NCI-H446 (cell line): ENCODE measurements around the gene NFILZ.
"Not testable (repeated sequence)": the region's sequence is repeated elsewhere in the genome, so short reads cannot be mapped to it uniquely, and the experiment has no call there.

ENCODE experiments used
- DNase-seq, 2 experiments: peaks; one replicate each; lab custom pipeline; 2025; lab: John Stamatoyannopoulos, UW

Gene NFILZ

DNA sequence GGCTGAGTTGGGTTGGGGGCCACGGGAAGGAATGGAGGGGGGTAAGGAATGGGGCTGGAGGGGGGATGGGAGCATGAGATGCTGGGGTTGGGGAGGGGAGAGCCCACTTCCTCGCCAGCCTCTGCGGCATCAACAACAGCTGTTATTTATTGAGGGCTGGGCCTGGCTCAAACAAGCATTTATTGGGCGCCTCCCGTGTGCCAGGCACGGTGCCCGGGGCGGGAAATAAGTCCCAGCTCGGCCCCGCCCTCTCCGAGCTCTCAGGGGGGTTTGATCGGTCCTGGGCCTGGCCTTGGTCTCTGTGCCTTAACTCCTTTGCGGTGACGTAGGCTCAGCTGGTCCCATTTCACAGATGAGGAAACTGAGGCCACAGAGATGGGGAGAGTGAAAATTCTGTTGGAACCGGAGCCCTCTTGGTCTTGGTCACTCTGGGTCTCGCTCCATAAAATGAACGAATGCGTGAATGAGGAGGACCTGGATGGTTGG is 19.0 kb upstream of the NFILZ start:
- DNase-seq = no peak

DNA sequence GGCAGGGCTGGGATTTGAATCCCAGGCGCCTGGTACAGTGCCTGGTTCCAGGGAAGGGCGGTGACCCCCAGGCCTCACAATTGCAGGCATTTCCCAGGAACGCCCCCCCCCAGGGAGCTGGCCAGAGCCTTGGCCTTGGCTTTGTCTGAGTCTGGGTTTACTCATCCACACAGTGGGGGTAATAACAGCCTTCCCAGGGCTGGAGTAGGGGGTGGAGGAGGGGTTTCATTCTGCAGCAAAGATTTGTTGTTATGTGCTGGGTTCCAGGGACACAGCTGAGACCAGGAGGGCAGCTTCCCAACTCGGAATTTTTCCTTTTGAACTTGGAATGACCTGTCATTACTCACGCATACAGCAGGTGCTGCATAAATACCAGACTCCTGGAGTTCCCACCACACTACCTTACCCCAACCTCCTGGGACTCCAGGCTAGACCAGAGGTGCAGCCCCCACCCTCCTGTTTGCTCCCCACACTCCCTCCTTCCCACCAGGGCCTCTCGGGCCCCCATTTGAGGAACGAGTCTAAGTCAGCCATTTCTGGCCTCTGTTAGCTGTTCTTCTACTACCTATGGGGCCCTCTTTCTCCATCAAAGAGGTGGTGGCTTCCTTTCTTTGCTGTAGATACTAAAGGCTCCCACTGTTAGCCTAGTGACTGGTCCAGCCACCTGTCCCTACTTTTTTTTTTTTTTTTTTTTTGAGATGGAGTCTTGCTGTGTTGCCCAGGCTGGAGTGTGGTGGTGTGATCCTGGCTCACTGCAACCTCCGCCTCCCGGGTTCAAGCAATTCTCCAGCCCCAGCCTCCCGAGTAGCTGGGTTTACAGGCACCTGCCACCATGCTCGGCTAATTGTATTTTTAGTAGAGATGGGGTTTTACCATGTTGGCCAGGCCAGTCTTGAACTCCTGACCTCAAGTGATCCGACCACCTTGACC is 18.3 kb upstream of the NFILZ start:
- no peak for DNase-seq

DNA sequence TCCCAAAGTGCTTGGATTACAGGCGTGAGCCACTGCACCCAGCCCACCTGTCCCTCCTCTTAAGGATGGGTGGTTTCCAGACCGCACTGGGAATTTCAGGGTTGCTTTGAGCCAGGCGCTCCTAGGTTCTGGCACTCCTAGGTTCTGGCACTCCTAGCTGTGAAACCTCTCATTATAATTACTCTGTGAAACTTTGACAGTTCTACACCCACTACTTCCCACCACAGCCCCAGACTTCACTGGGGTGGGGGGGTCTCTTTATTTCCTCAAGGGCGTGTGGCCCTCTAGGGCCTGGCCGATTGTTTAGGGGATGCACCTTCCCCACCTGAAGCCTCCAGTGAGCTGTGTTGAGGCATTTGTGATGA is 17.6 kb upstream of the NFILZ start:
- no peak for DNase-seq

DNA sequence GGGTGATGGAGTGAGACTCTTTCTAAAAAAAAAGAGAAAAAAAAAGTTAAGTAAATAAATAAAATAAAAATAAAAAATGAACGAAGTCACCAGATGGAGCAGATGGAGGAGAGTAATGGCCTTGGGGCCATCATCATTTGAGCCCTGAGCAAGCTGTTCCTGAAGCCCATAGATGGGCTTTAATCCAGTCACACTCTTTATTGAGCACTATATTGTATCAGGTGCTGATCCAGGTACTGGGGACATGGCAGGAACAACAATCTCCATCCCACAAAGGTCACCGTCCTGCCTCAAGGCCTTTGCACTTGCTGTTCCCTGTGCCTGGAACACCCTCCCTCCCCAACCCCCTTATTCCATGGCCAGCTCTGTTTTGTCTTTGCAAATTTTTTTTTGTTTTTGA is 16.0 kb upstream of the NFILZ start:
- no peak for DNase-seq

DNA sequence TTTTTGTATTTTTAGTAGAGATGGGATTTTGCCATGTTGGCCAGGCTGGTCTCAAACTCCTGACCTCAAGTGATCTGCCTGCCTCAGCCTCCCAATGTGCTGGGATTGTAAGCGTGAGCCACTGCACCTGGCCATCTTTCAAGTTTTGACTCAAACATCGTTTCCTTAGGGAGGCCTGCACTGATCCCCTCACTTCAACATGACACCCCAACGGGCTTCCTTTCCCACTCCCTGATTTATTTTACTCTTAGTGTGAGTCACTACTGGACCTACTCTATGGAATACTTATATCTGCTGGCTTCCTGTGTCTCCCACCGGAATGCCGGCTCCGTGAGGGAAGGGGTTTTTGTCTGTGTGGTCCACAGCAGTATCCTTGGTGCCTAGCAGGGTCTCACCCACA is 15.4 kb upstream of the NFILZ start:
- no peak for DNase-seq

DNA sequence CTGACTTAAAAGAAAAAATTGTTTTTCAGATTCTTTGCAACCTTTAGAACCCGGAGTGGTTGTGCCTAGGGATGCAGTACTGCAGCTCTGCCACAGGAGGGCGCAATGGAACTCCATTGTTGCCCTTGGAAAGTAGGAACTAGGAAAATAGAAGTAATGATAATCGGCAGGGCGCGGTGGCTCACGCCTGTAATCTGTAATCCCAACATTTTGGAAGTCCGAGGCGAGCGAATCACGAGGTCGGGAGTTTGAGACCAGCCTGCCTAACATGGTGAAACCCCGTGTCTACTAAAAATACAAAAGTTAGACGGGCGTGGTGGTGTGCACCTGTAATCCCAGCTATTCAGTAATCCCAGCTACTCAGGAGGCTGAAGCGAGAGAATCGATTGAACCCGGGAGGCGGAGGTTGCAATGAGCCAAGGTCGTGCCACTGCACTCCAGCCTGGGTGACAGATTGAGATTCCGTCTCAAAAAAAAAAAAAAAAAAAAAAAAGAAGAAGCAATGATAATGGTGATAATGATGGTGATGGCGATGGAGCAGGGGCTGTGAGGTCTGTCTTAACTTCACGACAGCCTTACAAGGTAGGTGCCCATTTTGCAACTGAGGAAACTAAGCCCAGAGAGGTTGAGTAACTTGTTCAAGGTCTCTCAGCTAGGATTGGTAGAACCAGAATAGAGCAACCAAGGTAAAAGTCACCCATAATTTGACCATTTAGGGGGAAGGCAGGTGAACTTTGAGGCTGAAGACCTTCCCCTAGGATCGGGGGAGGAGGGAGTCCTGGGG is 14.4 kb upstream of the NFILZ start:
- DNase-seq = peak in 1 of 2 experiments; percentile 60

DNA sequence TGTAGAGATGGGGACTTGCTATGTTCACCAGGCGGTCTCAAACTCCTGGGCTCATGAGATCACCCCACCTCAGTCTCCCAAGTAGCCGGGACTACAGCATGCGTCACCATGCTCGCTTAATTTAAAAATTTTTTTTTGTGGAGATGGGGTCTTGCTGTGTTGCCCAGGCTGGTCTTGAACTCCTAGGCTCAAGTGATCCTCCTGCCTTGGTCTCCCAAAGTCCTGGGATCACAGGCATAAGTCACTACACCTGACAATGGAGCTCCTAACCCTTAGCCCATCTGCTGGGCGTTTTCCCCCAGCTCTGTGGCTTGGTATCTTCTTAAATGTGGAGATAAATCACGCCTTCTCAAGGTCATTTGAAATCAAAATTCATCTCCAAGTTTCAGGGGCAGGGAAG is 13.6 kb upstream of the NFILZ start:
- no peak for DNase-seq

DNA sequence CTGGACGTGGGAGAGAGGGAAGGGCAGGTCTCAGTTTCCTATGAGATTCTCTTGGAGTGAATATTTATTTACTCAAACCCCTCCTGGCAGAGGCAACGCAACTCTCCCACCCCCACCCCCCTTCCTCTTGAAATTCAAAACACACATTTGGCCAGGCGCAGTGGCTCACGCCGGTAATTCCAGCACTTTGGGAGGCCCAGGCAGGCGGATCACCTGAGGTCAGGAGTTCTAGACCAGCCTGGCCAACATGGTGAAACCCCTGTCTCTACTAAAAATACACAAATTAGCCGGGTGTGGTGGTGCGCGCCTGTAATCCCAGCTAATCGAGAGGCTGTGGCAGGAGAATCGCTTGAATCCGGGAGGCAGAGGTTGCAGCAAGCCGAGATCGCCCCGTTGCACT is 13.1 kb upstream of the NFILZ start:
- not testable (repeated sequence) for DNase-seq

DNA sequence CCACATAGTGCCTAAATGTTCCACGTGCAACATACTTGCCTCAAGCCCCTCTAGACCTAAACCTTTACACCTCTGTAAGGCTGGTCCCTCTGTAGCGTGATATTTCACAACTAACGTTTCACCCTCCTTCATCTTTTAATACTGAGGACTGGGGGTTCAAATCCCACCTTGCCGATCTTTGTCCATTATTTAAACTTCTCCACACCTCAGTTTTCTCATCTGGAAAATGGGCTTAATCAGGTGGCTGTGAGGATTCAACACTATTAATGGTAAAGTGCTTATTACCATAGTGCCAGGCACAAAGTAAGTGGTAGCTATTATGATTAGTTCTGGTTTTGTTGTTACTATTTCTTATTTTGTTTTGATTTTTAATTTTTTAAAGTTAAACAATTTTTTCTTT is 12.4 kb upstream of the NFILZ start:
- no peak for DNase-seq

DNA sequence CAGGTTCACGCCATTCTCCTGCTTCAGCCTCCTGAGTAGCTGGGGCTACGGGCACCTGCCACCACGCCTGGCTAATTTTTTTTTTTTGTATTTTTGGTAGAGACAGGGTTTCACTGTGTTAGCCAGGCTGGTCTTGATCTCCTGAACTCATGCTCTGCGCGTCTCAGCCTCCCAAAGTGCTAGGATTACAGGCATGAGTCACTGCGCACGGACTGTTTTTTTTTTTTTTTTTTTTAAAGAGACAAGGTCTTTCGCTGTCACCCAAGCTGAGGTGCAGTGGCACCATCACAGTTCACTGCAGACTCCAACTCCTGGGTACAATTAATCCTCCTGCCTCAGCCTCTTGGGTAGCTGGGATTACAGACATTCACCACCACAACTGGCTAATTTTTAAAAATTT is 11.7 kb upstream of the NFILZ start:
- DNase-seq = no peak

DNA sequence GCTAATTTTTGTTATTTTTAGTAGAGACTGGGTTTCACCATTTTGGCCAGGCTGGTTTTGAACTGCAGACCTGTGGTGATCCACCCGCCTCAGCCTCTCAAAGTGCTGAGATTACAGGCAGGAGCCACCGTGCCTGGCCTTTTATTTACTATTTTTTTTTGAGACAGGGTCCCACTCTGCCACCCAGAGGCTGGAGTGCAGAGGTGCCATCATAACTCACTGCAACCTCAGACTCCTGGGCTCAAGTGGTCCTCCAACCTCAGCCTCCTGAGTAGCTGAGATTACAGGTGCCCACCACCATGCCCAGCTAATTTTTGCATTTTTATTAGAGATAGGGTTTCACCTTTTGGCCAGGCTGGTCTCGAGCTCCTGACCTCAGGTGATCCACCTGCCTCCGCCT is 7.5 kb upstream of the NFILZ start:
- DNase-seq = not testable (repeated sequence)

DNA sequence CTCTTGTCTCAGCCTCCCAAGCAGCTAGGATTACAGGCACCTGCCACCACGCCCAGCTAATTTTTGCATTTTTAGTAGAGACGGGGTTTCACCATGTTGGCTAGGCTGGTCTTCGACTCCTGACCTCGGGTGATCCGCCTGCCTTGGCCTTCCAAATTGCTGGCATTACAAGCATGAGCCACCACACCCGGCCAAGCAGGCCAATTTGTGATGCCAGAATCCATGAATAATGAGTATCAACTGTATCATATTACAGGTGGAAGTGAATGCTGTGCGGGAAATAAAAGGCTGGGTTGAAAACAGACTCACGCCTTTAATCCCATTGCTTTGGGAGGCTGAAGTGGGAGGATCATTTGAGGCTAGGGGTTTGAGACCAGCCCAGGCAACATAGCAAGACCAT is 3.6 kb upstream of the NFILZ start:
- DNase-seq = no peak

DNA sequence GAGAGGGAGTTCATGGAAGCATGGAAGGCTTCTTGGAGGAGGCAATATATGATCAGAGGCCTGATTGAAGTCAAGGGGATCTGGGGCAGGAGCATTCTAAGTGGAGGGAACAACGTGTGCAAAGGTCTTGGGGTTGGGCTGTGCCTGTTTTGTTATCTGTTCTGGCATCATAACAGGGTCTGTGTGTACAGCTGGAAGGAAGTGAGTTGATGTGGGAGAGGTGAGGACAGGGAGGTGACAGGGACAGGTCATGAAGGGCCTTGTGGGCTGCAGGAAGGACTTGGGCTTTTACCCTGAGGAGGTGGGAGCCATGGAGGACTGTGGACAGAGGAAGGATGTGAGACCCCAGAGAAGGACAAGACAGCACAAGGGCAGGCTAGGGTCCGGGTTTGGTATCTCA is 1.2 kb upstream of the NFILZ start:
- no peak for DNase-seq

DNA sequence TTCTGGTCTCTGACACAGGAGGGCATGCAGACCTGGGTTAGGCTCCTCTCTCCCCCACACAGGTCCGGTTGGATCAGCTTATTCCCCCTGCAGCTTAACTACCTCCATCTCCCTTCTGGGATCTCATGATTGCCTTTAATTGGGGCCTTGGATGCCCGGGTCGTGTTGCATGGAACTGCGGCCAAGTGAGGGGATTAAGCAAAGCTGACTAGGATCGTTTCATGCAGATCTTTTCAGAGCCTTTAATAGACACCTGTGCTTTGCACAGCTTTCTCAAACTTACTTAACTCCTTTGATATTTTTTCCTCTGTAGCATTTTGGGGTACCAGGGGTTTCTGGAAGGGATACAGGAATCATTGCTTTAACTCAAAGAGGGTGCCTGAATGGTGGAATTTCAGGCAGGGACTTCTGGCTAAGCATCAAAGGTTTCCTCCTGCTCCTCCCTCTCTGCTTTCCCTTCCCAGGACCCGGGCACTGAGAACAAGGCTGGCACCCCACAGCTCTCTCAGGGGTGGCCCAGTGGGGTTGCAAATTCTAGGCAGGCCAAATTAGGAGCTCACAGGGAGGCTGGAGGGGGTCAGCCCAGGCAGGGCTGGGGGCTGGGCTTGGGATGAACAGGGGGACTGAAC is 477 bp downstream of the NFILZ start:
- DNase-seq = no peak

DNA sequence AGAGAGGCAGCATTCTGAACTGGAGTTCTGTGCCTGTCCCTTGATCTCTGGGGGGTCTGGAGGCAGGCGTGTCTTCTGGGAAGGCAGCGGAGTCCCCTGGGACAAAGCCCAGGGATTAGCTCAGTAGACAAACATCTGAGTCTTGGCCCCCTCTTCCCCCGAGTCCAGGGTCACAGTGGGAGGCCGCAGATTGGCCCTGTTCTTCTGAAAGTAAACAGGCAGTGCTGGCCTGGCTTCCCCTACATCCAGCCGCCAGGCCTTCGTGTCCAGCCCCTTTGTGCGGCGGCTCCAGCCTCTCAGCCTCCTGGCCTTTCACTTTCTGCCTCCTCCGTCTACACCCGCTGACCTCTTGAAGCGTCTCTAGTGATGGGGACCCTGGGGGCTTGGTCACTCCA is 989 bp downstream of the NFILZ start:
- DNase-seq = no peak

DNA sequence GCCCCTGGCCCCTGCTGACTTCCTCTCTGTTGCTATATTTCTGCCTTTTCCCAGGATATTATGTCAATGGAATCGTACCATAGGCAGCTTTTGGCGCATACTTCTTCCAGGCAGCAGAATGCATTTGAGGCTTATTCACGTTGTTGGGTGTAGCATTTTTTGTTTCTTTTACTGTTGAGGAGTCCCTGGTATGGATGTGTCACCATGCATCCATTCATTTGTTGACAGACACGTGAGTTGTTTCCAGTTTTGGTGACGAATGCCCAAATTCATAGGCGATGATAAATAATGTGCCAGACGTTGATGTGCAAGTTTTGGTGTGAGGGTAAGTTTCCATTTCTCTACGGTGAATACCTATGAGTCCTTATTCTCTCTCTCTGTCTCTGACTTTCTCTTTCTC is 5.0 kb downstream of the NFILZ start:
- DNase-seq = no peak

DNA sequence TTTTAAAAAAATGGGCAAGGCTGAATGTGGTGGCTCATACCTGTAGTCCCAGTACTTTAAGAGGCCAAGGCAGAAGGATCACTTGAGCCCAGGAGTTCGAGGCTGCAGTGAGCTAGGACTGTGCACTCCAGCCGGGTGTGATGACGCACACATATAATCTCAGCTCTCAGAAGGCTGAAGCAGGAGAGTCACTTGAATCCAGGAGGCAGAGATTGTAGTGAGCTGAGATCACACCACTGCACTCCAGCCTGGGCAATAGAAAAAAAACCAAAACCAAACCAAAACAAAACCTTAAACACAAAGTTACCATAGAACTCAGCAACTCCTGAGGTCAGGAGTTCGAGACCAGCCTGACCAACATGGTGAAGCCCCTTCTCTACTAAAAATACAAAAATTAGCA is 6.6 kb downstream of the NFILZ start:
- DNase-seq = not testable (repeated sequence)

DNA sequence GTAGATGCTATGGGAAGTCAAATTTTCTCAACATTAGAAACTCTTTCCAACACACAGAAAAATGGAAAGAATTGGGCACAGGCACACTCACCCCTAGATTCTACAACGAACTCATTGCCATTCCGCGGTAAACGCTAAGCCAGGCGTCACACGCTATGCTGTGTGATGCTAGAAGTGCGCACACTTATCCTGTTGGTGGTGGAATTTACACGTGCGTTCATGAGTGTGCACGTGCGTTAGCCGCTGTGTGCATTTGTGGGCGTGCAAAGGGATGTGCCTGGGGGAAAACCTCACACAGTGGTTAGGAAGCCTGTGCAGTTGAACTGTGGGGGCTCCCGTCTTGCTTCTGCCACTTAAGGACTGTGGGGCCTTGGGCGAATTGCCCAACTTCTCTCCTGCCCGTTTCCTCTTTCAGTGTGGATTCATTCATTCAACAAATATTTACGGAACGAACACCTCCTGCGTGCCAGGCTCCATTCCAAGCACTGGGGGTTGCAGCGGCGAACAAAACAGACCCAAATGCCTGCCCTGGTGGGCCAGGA is 7.7 kb downstream of the NFILZ start:
- DNase-seq = no peak

DNA sequence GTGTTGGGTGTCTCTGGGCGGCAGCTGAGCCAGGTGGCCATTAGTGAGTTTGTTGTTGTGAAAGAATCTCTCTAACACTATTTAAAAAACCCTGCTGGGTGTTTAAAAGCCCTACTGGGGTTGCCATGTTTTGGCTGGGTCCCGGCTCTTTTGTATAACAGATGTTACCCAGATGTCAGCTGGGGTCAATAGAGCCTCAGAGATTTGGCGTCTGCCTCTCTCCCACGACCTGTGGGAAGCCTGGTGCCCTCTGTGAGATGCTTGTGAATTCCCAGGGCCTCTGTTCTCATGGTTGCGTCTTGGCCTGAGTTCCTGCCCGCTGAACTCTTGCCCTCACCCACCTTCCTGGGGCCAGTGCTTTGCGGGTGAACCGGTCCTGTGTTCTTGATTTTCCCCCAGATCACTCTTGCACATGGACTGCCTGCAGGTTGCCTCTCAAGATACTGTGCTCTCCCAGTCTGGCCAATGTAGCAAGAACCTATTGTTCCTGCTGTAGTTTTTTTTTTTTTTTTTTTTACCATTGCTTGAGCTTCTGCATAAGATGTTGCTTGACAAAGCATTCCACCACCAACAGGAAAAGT is 9.5 kb downstream of the NFILZ start:
- no peak for DNase-seq

DNA sequence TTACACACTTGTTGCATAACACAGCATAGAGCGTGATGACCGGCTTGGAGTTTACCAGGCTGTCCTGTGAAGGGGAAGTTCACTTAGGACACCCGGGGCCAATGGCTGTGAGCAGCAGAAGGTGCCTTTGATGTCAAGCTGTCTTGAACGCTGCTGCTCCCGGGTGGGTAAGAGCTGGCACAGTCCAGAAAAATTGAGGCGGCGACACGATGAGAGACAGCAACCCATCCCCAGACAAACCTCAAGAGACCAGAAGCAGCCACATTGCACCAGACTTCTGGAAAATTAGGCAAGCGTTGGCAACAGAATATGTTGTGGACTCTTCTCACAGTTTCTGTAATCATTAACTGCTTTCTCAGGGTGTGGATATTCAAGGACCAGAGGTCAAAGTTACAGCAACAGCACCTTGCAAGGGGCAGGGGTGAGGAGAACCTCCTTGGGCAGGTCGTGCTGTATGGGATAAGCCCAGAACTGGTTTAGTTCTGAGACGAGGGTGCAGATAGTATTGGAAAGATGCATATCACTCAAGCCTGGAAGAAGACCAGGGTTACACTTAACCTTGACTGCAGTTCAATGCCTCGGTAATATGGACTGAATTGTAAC is 10.1 kb downstream of the NFILZ start:
- DNase-seq = no peak

DNA sequence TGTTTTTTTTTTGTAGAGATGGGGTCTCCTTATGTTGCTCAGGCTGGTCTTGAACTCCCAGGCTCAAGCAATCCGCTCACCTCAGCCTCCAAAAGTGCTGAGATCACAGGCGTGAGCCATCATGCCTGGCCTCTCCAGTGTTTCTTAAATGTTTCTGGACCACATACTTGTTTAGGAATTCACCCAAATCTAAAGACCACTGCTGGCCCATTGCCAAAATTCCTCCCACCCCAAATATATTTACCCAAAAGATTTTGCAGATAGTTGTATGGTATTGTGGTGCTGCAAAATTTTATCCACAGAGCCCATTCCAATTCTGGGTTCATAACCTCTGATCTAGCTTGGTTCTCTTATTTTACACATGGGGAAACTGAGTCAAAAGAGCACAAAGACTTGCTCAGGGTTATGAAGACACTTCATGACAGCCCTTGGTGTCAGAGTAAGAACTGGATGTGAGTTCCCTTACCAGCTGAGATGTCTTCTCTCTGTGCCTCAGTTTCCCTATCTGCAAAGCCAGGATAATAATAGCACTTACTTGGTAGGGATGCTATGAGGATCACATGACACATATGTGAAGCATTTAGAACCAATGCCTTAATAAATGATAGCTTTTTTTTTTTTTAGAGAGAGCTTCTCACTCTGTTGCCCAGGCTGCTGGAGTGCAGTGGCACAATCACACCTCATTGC is 10.9 kb downstream of the NFILZ start:
- DNase-seq = no peak
